NAMALWA (cell line): ENCODE data around the gene UVSSA.
"Not testable (repeated sequence)": the region's sequence is repeated elsewhere in the genome, so short reads cannot be mapped to it uniquely, and the experiment has no call there.

Experiments
- DNase-seq: peaks from one replicate; pipeline ENCODE4 v3.0.0-alpha.2; 2015; ENCODE audit warnings: low spot score

UVSSA gene

DNA sequence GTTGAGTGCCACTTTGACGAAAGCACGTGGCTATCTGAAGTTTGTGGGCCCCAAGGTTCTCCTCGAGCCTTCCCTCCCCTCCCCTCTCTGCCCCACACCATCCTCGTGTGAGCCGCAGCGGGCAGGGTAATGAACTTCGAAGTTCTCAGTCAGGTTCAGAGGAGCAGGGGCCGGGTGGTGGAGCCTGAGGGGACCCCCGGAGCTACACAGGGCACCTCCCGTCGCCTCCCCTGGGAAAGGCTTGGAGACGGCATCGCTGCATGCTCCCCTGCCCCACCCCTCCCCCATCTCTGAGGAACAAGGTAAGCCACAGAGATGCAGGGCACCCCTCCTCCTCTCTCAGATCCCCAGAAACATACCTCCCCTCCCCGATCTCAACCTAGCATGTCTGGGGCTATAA lies 62.1 kb downstream of the UVSSA start:
- no peak for DNase-seq

DNA sequence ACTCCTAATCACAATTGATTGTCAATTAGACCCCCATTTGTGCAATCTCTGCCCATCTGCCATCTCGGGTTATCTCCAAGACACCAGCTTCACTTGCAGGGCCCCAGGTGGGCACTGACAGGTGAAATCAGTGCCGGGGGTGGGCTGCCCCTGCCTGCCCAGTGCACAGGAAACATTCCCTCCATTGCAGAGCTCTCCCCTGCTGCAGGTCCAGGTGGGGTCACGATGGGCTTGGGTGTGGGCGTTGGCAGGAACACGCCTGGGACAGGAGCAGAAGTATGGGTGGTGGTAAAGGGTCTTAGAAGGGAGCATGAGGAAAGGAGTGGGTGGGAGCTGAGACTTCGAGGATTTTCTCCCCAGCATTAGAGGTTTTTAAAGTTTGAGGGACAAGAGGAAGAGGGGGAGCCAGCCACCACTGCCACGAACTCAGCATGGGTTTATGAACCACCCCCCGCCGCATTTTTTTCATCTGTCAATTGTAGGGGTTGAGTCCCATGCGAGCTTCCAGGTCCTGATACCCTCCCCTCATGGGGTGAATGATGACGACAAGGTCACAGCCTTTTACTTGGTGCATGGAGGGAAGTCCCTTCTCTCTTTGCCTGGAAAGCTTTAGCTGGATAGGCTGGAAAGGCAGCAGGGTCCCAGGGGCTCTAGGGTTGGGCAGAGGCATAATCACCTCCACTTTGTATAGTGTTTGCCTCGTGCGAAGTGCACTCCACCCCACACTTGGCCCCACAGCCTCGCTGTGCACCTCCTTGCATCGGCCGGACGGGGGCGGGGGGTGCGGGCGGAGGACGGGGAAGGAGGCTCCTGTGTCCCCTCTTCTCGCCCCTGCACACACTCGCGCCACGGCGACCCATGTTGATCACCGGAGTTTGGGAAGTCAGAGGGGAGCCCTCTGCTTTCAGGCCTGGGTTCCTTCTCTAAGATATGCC lies 62.8 kb downstream of the UVSSA start:
- no peak for DNase-seq

DNA sequence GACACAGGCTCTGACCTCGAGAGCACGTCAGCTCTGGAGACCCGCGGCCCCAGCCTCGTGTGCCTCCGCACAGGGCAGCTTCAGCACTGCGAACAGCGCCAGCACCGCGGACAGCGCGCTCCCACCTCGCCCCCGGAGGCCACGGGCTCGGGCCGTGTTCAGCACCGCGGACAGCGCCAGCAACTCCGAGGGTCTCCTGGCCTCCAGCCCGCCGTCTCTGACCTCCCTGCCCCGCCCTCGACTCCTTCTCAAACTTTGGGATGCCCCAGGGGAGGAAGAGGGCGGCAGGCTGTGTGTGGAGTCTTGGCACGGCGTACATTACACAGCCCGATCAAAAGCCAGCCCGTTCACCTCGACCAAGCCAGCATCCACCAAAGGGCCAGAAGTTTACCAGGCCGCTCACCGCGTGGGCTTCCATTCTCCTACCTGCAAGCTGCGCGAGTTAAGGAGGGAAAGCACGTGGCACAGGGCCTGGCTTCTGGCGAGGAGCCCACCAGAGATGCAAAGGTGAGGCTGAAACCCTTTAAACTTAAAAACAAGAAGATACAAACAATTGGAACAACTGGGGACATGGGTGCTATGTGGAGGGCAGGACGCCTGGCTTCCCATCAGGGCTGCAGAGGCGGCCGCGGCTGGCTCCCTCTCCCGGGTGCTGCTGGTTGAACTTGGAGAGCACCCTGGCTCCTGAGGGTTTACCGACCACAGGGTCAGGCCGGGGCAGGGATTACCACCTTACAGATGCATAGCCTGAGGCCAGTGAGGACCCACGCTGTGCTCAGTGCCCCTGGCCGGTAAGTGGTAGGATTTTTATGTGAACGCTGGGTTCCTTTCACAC lies 63.7 kb downstream of the UVSSA start:
- DNase-seq: peak; percentile 19

DNA sequence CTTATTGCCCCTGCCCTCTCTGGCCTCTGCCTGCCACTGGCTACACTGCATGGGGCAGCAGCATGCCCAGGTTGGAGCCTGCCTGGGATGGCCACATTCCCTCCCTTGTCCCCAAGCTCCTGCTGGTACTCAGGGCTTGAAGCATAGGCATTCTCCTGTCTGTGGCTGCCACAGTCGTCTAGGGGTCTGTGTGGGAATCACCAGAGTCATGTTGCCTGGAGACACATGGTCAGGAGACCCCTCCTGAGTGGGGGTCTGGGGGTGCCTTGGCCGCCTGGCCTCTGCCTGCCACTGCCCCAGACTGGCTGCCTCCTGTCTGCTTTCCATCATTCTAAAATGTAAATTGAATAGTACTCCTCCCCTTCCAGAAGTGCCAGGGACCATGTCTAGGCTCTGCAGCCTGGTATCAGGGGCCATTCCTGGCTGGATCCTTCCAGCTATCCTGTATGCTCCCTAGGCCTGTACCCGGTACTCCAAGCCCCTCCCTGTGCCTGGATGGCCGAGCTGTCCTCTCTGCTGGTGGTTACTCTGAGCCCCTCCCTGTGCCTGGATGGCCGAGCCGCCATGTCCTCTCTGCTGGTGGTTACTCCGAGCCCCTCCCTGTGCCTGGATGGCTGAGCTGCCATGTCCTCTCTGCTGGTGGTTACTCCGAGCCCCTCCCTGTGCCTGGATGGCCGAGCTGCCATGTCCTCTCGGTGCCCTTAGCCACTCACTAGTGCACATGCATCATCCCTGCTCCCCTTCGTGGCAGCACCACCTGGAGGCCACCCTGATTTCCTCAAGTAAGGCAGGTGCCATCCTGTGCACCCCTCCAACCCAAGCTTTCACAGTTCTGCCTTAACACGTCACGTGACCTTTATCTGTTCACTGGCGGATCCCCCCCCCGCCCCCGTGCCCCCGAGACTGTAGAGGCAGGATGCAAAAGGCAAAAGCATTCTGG lies 64.7 kb downstream of the UVSSA start:
- DNase-seq: peak; percentile 11

DNA sequence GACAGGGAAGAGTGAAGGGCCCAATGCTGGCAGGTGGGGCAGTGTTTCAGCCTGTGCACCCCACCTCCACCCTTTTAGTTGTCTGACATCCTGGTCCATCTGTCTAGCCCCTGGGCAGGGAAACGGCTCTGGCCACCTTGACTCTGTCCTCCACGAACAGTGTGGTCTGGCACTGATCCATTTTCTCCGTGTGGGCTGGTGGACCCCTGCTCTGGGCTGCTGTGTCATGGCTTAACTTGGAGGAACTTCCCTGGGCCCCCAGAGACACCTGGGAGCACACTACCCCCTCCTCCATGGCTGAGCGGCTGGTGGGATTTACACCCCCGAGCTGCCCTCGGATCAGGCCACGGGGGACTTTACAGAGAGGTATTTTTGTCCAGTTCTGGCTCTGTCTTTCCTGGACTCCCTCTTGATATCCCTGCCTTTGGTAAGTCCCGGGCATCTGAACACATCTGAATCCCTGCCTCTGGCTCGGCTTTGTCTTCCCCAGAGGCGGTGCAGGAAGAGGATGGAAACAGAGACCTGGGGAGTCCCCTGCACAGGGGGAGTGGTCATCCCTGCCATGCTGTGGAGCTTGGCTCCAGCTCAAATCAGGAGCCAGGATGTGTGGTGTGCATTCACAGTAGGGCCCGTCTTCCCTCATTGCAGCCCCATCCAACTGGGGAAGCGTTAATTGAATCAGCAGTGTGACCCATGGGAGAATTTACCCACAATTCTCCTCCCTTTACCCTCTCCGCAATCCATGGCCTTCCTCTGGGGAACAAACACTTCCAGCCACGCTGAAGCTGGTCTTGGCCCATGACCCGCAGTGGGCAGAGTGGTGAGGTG lies 65.6 kb downstream of the UVSSA start:
- no peak for DNase-seq

DNA sequence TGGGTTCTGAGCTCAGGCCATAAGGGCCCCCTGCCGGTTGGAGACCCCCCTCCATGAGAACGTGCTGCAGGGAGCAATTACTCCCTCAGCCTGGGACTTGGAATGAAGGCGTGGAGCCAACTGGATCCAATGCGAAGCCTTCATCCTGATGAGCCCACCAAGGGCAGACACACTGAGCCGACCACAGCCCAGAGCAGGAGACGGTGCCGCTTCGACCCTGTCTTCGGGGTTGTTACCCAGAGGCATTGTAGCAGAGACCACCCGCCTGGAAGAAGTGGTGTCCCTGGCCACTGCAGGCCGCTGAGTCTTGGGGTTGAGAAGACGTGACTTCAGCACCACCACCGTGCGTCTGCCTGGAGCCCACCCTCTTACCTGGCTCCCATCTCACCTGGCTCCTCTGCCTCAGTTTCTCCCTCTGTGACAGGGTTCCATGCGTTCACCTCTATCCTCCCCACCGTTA lies 66.2 kb downstream of the UVSSA start:
- DNase-seq: no peak

DNA sequence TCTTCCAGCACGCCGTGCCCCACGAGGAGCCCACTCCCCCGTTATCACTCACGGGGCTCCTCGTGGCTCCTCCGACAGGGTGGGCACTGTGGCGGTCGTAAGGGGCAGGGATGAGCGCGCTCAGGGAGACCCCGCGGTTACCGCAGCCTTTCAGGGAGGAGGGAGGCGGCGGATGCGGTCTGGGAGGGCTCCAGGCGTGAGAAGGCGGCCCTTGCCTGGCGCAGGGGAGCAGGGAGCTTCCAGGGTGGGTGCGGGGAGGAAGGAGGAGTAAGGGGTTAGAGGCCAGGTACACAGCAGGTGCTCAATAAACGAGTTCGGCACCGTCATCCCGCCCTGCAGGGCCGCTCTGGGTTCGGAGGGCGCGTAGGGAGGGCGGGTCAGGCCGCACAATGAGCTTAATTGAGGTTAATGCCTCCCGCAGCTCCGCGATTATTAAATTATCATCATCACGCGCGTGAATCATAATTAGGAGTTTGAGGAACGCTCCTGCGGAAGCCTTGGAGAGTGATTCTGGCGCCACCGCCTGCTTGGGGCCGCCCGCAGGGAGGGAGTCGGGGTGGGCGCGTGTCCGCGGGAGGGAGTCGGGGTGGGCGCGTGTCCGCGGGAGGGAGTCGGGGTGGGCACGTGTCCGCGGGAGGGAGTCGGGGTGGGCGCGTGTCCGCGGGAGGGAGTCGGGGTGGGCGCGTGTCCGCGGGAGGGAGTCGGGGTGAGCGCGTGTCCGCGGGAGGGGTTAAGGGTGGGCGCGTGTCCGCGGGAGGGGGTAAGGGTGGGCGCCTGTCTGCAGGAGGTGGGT lies 66.9 kb downstream of the UVSSA start:
- no peak for DNase-seq

DNA sequence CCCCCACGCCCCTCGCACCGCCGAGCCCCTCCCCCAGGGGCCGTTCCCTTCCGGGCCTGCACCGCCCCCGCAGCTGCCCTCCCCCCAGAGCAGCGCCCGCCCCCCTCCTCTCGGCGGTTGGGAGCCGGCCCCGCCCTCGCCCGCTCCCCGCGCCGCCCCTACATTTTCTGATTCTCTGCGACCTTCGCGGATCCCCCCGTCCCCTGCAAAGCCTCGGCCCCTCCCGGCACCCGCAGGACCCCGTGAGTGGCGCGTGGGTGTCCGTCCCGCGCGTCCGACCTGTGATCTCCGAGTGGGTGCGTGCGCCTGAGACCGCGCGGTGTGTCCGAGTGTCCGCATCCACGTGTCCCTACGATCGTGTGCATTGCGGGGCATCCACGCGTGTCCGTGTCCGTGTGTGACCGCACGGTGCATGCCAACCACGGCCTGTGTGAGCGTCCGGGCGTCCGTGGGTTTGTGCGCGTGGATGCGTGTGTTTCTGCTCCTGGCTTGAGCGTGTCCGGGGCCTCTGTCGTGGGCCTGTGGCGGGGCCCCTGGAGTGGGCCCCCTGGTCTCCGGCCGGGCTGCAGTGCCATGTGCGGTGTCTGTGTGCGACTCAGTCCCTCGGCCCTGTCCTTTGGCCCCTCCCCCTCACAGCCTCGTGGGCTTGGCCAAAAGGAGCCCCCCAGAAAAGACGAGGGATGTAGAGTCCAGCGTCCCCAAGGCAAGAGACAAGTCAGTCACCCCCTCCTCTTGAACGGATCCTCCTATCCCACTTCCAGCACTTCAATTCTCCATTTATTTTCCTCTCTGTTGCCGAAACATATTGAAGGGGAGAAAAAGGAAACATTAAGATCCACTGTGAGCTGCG lies 68.0 kb downstream of the UVSSA start:
- DNase-seq: no peak

DNA sequence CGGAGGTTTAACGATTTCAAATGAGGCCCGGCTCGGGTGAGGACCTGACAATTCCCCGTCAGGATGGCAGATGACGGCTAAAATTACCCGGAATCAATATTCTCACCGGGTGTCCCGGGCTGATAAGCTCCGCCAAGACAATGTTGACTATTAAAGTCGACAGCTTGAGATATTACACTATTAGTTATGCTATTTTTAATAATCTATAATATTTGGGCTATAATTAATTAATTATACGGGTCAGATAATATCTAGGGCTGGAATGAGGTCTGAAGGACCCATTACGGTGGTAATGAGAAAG lies 68.6 kb downstream of the UVSSA start:
- no peak for DNase-seq

DNA sequence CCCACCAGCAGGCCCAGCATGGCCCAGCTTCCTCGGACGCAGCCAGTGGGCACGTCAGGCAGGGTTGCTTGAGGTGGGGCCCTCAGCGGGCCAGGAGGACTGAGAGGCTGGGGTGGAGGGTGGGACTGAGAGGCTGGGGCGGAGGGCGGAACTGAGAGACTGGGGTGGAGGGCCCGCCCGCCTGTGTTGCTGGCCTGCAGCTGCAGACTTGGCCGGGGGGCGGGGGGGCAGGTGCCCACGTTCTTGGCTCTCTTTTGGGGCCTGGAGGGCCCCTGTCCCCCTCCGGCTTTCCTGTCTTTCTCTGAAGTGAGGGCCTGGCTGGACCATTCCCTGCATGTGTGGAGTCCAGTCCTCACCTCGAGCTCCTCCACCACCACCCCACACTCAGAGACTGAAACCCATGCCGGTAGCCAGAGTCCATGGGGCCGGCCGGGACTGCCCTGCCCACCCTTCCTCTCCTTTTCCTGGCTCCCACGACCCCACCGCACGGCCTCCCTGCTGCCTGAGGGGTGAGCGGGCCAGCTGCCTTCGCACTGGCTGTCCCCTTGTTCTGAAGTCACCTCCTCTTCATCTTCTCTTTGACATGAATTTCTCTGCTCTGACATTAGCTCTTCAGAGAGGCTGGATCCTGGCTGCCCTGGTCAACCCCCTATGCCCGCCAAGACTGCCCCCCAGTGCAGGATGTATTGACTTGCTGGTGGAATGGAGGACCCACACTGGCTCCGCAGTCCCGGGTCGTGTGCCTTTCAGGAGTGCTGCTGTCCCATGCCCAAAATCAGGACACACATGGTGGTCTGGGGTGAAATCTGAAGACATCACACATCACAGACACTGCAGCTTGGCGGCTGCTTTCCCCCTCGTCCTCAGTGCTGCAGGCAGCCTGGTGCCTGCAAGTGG lies 69.3 kb downstream of the UVSSA start:
- no peak for DNase-seq

DNA sequence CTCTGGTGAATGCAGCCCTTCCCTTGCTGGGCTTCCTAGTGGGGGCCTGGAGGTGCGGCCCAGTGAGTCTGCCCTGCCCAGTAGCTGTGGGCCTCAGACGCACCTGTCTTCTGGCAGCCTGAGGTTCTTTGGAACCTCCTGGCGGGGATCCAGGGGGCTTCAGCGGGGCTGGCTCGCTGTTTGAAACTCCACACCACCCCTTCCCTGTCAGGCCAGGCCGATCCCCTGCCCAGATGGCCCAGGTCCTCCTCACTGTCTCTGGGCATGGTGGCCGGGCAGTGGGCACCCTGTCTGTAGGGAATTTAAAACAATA lies 69.9 kb downstream of the UVSSA start:
- DNase-seq: no peak

DNA sequence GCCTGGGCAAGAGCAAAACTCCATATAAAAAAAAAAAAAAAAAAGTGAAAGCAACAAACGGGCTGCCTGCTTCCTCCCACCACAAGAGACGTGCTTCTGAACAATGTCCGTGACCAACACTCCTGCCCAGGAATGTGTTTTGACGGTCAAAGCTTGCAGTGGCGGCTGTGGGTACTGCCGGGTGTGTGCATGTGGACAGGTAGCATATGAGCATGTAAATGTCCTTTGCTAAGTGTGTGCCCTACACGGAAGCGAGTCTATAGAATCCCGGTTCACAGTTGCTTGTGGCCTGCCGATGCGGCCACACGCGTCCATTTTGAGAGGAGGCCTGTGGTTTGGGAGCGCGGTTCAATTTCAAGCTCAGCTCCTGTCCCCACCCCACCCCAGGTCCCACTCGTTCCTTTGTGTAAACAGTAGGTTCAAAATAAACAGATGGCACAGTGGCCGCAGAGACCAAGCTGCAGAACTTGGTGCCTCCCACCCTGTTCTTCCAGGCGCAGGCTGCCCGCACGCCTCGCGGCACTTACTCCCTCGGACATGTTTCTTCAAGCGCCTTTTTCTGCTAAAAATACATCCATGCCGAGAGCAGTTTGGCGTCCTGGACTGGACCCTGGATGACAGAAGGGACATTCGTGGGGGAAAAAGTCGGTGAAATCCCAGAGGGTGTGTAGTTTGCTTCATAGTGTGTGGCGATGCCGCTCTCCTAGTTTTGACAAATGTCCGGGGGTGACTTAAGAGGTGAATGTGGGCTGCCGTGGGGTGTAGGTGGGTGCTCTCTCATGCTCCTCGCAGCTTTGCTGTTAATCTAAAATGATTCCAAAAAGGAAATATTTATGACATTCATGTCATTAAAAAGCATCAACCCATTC lies 70.7 kb downstream of the UVSSA start:
- no peak for DNase-seq

DNA sequence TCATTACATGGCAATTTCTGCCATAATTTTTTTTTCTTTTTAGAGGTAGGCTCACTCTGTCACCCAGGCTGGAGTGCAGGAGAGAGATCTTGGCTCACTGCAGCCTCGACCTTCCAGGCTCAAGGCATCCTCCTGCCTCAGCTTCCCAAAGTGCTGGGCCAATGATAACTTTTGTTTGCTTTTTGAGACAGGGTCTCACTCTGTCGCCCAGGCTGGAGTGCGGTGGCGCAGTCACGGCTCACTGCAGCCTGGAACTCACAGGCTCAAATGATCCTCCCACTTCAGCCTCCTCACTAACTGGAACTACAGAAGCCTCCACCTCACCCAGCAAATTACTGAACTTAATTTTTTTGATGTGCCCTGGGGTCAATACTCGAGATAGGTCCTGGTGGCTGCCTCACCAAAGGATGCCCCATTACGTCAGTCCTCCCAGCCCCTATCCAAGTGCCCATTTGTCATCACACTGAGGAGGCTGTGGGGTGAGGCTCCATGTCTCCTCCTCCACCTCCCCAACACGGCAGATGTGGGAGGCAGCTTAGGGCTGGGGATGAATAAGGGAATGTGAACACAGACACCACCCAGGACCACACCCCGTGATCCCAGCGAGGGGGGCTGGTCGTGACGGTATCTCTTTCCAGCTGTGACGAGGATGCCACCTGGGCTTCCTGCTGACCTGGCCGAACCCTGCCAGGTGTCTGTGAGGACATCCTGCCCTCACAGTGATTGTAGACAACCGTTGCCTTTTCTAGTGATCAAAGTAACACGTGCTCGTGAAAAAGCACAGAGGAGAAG lies 71.7 kb downstream of the UVSSA start:
- no peak for DNase-seq

DNA sequence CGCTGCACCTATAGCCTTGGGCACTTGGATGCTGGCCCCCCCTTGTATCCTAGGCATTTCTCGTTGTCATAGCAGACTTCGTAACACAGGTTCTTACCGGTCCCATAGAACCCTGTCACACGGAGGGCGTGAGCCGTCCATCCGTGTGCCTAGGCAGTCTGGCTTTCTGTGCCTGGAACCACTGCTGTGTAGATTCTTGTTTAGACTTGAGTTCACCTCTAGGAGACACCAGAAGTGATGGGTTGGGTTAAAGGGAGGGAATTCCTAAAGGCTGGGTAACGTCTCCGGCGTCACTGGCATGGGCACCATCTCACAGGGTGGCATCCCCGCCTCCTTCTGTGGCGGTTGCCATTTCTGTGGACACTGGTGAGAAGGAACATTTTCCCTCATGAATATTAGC lies 72.7 kb downstream of the UVSSA start:
- no peak for DNase-seq

DNA sequence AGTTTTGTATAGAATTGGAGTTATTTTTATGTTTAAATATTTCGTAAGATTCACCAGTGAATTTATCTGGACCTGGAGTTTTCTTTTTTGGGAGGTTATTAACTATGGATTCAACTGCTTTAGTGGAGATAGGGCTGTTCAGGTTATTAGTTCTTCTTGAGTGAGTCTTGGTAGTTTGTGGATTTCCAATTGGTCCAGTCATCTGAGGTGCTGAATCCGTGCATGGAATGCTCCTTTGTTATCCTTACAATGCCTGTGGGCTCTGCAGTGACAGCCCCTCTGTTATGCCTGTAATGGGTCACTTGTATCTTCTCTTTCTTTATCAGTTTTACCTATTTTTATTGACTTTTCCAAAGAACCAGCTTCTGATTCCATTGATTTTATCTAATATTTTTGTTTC lies 74.6 kb downstream of the UVSSA start:
- no peak for DNase-seq

DNA sequence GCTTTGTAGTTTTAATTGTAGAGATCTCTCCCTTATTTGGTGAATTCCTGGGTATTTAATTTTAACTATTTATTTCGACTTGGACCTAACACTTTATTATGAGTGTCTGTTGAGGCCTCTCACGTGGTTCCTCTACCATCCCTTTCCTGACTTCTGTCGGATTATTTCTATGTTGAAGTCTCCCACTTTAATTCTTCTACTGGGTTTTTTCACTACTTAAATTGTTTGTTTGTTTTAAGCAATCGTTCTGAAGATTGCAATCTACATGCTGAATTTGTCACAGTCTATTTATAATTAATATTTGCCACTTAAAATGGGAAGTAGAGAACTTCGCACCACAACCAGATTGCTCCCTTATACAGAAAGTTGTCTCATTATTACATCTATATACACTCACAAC lies 80.0 kb downstream of the UVSSA start:
- DNase-seq: no peak

DNA sequence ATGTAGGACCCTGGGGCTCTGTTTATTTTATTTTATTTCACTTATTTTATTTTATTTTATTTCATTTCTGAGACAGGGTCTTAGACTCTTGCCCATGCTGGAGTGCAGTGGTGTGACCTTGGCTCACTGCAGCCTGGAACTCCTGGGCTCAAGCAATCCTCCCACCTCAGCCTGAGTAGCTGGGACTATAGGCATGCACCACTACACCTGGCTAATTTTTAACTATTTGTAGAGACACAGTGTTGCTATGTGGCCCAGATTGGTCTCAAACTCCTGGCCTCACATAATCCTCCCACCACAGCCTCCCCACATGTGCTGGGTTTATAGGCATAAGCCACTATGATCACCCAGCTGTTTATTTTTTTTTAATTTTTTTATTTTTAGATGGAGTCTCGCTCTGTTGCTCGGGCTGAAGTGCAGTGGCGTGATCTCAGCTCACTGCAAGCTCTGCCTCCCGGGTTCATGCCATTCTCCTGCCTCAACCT lies 96.7 kb downstream of the UVSSA start:
- not testable (repeated sequence) for DNase-seq
